ENCODE data around the gene PHF21B. TPM values are rescaled to one million over a fixed set of nuclear protein-coding genes. Genes with fewer than 3 reads are reported as not detected.

PHF21B gene
- total and polyA plus RNA-seq, 2 experiments from 2014 or later = 20.6 to 149 TPM

DNA sequence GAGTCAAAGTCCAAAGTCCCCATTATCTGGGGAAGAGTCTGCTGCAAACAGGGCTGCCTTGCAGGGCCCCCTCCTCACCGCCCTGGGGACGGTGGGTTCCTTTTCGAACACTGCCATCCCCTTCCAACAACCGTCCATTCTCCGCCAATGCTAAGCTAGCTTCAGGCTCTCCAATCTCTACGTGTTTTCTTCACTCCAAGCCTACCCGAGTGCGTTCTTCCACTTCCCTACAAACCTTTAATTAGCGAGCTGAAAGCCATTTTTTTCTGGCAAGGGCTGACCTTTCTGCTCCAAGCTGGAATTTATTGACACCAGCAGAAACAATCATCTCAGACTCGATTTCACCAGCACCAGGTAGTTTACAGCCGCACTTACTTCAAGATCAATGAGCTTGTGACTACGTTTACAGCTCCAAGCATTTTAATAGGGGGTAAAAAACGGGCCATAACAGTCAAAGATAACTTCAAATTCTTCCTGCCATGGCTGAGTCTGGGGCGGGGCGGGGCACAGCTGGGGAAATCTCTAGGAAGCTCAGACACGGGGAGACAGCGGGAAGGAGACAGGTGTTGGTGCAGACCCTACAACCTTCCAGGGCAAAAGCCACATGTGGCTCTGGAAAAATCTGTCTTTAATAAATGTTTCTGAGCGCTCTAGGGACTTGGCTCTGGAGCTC lies 82.2 kb downstream of the PHF21B start:
- H3K4me3 ChIP-seq = no peak overlapping the region

More for the DNA sequence above, 82.2 kb downstream of the PHF21B start:
- Histone ChIP-seq H3K36me3 (ENCODE audit: insufficient read depth) (no peaks in the 10 kb centered on the region; the same call in 1 of the 2 replicates), H3K79me2 (replicated peaks; ENCODE audit: insufficient read depth) (no peaks in the 10 kb centered on the region; the same call in 1 of the 2 replicates), H2AFZ (no peak overlapping the region), H3K9me2 (ENCODE audit: insufficient read depth) (no peaks in the 10 kb centered on the region), H3K27ac (ENCODE audit: low read depth) (peak overlapping the region; percentile 39; the same call in 1 of the 2 replicates), H3K27me3 (ENCODE audit: insufficient read depth) (no peaks in the 10 kb centered on the region), H3K4me1 (ENCODE audit: insufficient read depth) (no peaks in the 10 kb centered on the region), H4K20me1 (replicated peaks; ENCODE audit: insufficient read depth) (peaks cover 6% of the 10 kb centered on the region), H3K4me2 (no peak overlapping the region), H3F3A (replicated peaks; ENCODE audit: low read depth) (0 out of 2 replicates have a peak, but pooled peaks cover 2% of the 10 kb centered on the region)
- Mint-ChIP-seq H3K4me1 (peaks cover 16% of the 10 kb centered on the region), H3K27me3 (ENCODE audit: insufficient read depth, low read depth, poor library complexity) (peaks cover 8% of the 10 kb centered on the region), H3K36me3 (ENCODE audit: low read depth) (peaks cover 24% of the 10 kb centered on the region), H3K9me3 (0 out of 3 replicates have a peak, but pooled peaks cover 2% of the 10 kb centered on the region), H3K4me3 (no peak overlapping the region), H3K27ac (no peak overlapping the region)
- TF ChIP-seq, protein P1, sequence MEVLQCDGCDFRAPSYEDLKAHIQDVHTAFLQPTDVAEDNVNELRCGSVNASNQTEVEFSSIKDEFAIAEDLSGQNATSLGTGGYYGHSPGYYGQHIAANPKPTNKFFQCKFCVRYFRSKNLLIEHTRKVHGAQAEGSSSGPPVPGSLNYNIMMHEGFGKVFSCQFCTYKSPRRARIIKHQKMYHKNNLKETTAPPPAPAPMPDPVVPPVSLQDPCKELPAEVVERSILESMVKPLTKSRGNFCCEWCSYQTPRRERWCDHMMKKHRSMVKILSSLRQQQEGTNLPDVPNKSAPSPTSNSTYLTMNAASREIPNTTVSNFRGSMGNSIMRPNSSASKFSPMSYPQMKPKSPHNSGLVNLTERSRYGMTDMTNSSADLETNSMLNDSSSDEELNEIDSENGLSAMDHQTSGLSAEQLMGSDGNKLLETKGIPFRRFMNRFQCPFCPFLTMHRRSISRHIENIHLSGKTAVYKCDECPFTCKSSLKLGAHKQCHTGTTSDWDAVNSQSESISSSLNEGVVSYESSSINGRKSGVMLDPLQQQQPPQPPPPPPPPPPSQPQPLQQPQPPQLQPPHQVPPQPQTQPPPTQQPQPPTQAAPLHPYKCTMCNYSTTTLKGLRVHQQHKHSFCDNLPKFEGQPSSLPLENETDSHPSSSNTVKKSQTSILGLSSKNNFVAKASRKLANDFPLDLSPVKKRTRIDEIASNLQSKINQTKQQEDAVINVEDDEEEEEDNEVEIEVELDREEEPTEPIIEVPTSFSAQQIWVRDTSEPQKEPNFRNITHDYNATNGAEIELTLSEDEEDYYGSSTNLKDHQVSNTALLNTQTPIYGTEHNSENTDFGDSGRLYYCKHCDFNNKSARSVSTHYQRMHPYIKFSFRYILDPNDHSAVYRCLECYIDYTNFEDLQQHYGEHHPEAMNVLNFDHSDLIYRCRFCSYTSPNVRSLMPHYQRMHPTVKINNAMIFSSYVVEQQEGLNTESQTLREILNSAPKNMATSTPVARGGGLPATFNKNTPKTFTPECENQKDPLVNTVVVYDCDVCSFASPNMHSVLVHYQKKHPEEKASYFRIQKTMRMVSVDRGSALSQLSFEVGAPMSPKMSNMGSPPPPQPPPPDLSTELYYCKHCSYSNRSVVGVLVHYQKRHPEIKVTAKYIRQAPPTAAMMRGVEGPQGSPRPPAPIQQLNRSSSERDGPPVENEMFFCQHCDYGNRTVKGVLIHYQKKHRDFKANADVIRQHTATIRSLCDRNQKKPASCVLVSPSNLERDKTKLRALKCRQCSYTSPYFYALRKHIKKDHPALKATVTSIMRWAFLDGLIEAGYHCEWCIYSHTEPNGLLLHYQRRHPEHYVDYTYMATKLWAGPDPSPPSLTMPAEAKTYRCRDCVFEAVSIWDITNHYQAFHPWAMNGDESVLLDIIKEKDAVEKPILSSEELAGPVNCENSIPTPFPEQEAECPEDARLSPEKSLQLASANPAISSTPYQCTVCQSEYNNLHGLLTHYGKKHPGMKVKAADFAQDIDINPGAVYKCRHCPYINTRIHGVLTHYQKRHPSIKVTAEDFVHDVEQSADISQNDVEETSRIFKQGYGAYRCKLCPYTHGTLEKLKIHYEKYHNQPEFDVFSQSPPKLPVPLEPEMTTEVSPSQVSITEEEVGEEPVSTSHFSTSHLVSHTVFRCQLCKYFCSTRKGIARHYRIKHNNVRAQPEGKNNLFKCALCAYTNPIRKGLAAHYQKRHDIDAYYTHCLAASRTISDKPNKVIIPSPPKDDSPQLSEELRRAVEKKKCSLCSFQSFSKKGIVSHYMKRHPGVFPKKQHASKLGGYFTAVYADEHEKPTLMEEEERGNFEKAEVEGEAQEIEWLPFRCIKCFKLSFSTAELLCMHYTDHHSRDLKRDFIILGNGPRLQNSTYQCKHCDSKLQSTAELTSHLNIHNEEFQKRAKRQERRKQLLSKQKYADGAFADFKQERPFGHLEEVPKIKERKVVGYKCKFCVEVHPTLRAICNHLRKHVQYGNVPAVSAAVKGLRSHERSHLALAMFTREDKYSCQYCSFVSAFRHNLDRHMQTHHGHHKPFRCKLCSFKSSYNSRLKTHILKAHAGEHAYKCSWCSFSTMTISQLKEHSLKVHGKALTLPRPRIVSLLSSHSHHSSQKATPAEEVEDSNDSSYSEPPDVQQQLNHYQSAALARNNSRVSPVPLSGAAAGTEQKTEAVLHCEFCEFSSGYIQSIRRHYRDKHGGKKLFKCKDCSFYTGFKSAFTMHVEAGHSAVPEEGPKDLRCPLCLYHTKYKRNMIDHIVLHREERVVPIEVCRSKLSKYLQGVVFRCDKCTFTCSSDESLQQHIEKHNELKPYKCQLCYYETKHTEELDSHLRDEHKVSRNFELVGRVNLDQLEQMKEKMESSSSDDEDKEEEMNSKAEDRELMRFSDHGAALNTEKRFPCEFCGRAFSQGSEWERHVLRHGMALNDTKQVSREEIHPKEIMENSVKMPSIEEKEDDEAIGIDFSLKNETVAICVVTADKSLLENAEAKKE (CRISPR knock-in tag; IDR thresholded peaks at IDR 0.05) = no peak
- TF ChIP-seq, protein P2, sequence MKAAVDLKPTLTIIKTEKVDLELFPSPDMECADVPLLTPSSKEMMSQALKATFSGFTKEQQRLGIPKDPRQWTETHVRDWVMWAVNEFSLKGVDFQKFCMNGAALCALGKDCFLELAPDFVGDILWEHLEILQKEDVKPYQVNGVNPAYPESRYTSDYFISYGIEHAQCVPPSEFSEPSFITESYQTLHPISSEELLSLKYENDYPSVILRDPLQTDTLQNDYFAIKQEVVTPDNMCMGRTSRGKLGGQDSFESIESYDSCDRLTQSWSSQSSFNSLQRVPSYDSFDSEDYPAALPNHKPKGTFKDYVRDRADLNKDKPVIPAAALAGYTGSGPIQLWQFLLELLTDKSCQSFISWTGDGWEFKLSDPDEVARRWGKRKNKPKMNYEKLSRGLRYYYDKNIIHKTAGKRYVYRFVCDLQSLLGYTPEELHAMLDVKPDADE (IDR thresholded peaks at IDR 0.05) = no peak
- TF ChIP-seq ZNF114 (CRISPR knock-in tag; IDR thresholded peaks at IDR 0.05) = no peak
- TF ChIP-seq, protein P3, sequence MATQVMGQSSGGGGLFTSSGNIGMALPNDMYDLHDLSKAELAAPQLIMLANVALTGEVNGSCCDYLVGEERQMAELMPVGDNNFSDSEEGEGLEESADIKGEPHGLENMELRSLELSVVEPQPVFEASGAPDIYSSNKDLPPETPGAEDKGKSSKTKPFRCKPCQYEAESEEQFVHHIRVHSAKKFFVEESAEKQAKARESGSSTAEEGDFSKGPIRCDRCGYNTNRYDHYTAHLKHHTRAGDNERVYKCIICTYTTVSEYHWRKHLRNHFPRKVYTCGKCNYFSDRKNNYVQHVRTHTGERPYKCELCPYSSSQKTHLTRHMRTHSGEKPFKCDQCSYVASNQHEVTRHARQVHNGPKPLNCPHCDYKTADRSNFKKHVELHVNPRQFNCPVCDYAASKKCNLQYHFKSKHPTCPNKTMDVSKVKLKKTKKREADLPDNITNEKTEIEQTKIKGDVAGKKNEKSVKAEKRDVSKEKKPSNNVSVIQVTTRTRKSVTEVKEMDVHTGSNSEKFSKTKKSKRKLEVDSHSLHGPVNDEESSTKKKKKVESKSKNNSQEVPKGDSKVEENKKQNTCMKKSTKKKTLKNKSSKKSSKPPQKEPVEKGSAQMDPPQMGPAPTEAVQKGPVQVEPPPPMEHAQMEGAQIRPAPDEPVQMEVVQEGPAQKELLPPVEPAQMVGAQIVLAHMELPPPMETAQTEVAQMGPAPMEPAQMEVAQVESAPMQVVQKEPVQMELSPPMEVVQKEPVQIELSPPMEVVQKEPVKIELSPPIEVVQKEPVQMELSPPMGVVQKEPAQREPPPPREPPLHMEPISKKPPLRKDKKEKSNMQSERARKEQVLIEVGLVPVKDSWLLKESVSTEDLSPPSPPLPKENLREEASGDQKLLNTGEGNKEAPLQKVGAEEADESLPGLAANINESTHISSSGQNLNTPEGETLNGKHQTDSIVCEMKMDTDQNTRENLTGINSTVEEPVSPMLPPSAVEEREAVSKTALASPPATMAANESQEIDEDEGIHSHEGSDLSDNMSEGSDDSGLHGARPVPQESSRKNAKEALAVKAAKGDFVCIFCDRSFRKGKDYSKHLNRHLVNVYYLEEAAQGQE (IDR thresholded peaks at IDR 0.05; ENCODE audit: unreplicated experiment) = no peak
- TF ChIP-seq, protein P4, sequence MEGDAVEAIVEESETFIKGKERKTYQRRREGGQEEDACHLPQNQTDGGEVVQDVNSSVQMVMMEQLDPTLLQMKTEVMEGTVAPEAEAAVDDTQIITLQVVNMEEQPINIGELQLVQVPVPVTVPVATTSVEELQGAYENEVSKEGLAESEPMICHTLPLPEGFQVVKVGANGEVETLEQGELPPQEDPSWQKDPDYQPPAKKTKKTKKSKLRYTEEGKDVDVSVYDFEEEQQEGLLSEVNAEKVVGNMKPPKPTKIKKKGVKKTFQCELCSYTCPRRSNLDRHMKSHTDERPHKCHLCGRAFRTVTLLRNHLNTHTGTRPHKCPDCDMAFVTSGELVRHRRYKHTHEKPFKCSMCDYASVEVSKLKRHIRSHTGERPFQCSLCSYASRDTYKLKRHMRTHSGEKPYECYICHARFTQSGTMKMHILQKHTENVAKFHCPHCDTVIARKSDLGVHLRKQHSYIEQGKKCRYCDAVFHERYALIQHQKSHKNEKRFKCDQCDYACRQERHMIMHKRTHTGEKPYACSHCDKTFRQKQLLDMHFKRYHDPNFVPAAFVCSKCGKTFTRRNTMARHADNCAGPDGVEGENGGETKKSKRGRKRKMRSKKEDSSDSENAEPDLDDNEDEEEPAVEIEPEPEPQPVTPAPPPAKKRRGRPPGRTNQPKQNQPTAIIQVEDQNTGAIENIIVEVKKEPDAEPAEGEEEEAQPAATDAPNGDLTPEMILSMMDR (conservative IDR thresholded peaks at IDR 0.05; ENCODE audit: low read depth in 2 of 2) = no peak
- no peak for TF ChIP-seq EZH2 (IDR thresholded peaks at IDR 0.05; ENCODE audit: low read depth, unreplicated experiment)
- TF ChIP-seq NANOG (IDR thresholded peaks at IDR 0.05; ENCODE audit: borderline replicate concordance) = no peak
- no peak for TF ChIP-seq STAT1 (IDR thresholded peaks at IDR 0.05; ENCODE audit: unreplicated experiment)
- TF ChIP-seq EZH2phosphoT487 (IDR thresholded peaks at IDR 0.05; ENCODE audit: unreplicated experiment) = no peak
- TF ChIP-seq CREB1 (CRISPR knock-in tag; IDR thresholded peaks at IDR 0.05; ENCODE audit: low read depth) = no peak
- no peak for TF ChIP-seq ZNF331 (CRISPR knock-in tag; IDR thresholded peaks at IDR 0.05; ENCODE audit: low read depth)
- no peak for TF ChIP-seq JUNB (IDR thresholded peaks at IDR 0.05; ENCODE audit: unreplicated experiment)
- no peak for TF ChIP-seq POLR2AphosphoS5 (IDR thresholded peaks at IDR 0.05; ENCODE audit: low read depth)
- no peak for DNase-seq (ENCODE audit: low spot score)
- no peak for ATAC-seq
